ENCODE data around the gene PARD3. TPM values are rescaled to one million over a fixed set of nuclear protein-coding genes. Genes with fewer than 3 reads are reported as not detected.
A peak's percentile ranks its signal among the peaks of the same experiment; 100 is the strongest.

PARD3 gene
- total and polyA plus RNA-seq, 2 donors (not counting 1 experiment from before 2014, with no cell fraction given), result 24.0 to 46.4 TPM

DNA sequence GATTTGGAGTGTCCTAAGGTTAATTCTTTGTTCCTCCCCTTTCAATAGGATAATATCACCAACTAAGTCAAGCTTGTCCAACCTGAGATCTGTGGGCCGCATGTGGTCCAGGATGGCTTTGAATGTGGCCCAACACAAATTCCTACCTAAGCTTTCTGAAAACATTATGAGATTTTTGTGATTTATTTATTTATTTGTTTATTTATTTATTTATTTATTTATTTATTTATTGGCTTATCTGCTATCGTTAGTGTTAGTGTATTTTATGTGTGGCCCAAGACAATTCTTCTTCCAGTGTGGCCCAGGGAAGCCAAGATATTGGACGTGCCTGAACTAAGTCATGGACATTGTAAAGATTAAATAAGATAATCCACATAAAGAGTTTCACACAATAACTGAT lies 446.0 kb downstream of the PARD3 start:
- no peaks in the 10 kb centered on the region for H4K20me1 ChIP-seq (ENCODE audit: control insufficient read depth, extremely low read depth, insufficient read depth, low read length)
- no peak overlapping the region for H3K9ac ChIP-seq (ENCODE audit: insufficient read depth, low read length)
- H3K4me1 ChIP-seq (ENCODE audit: control insufficient read depth, extremely low read depth, insufficient read depth, low read length), result no peaks in the 10 kb centered on the region
- DNase-seq (ENCODE audit: low read depth in 2 of 2), result no peak
- TF ChIP-seq EZH2 (IDR thresholded peaks at IDR 0.05; ENCODE audit: low read length, missing control alignments), result no peak
- TF ChIP-seq, protein P1, sequence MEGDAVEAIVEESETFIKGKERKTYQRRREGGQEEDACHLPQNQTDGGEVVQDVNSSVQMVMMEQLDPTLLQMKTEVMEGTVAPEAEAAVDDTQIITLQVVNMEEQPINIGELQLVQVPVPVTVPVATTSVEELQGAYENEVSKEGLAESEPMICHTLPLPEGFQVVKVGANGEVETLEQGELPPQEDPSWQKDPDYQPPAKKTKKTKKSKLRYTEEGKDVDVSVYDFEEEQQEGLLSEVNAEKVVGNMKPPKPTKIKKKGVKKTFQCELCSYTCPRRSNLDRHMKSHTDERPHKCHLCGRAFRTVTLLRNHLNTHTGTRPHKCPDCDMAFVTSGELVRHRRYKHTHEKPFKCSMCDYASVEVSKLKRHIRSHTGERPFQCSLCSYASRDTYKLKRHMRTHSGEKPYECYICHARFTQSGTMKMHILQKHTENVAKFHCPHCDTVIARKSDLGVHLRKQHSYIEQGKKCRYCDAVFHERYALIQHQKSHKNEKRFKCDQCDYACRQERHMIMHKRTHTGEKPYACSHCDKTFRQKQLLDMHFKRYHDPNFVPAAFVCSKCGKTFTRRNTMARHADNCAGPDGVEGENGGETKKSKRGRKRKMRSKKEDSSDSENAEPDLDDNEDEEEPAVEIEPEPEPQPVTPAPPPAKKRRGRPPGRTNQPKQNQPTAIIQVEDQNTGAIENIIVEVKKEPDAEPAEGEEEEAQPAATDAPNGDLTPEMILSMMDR (conservative IDR thresholded peaks at IDR 0.05 in 1 of 2, IDR thresholded peaks at IDR 0.05 in 1 of 2; ENCODE audit: low read depth in 1 of 2, low read length in 2 of 2), result no peak
- H3K27ac ChIP-seq (ENCODE audit: insufficient read depth, low read length), result no peak overlapping the region
- no peak overlapping the region for H3K4me3 ChIP-seq (replicated peaks in 1 of 4; ENCODE audit: control extremely low read depth in 1 of 4, insufficient read depth in 1 of 4, low read depth in 3 of 4, low read length in 4 of 4)
- no peak overlapping the region for H3K4me2 ChIP-seq (ENCODE audit: extremely low read depth, insufficient read depth, low read length)
- H2AFZ ChIP-seq (ENCODE audit: low read length), result no peak overlapping the region
- no peaks in the 10 kb centered on the region for H3K9me3 ChIP-seq (ENCODE audit: control insufficient read depth, insufficient read depth, low read depth, low read length)
- no peaks in the 10 kb centered on the region for H3K79me2 ChIP-seq (ENCODE audit: control insufficient read depth, insufficient read depth, low read length)
- no peaks in the 10 kb centered on the region for H3K36me3 ChIP-seq (ENCODE audit: control insufficient read depth, insufficient read depth, low read length)
- no peaks in the 10 kb centered on the region for H3K27me3 ChIP-seq (ENCODE audit: control insufficient read depth, insufficient read depth, low read length)

DNA sequence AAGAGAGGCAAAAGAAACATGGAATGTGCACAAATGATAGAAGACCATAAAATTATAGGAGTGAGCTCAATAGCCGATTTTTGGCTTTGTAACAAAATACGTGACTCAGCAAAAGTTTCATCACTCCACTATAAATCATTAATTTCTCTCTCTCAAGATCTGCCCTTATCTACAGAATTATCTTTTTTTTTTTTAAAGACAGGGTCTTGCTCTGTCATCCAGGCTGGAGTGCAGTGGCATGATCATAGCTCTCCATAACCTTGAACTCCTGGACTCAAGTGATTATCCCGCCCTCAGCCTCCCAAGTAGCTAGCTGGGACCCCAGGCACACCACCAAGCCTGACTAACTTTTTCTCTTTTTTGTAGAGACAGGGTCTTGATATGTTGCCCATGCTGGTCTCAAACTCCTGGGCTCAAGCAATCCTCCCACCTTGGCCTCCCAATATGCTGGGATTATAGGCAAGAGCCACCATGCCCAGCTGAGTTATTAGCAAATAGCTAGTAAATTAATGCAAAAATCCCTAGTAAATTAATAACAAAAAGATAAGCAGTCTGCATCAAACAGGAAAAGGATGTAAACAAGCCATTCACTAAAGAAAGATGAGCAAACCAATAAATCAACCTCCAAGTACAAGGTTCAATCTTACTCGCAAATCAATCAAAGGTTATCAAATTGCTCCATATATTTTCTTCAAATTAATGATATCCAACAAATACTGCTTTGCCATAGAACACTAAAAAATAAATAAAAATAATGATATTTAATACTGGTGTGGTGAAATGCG lies 450.7 kb downstream of the PARD3 start:
- H3K9ac ChIP-seq (ENCODE audit: insufficient read depth, low read length), result no peak overlapping the region
- H3K9me3 ChIP-seq (ENCODE audit: control insufficient read depth, insufficient read depth, low read depth, low read length), result no peaks in the 10 kb centered on the region
- H4K20me1 ChIP-seq (ENCODE audit: control insufficient read depth, extremely low read depth, insufficient read depth, low read length), result no peaks in the 10 kb centered on the region
- H3K27ac ChIP-seq (ENCODE audit: insufficient read depth, low read length), result no peak overlapping the region
- H3K79me2 ChIP-seq (ENCODE audit: control insufficient read depth, insufficient read depth, low read length), result no peaks in the 10 kb centered on the region
- H3K4me3 ChIP-seq (replicated peaks in 1 of 4; ENCODE audit: control extremely low read depth in 1 of 4, insufficient read depth in 1 of 4, low read depth in 3 of 4, low read length in 4 of 4), result no peak overlapping the region
- no peaks in the 10 kb centered on the region for H3K27me3 ChIP-seq (ENCODE audit: control insufficient read depth, insufficient read depth, low read length)
- DNase-seq (ENCODE audit: low read depth in 2 of 2), result peak; percentile 20 to 46
- no peaks in the 10 kb centered on the region for H3K4me1 ChIP-seq (ENCODE audit: control insufficient read depth, extremely low read depth, insufficient read depth, low read length)
- no peaks in the 10 kb centered on the region for H3K36me3 ChIP-seq (ENCODE audit: control insufficient read depth, insufficient read depth, low read length)
- no peak overlapping the region for H2AFZ ChIP-seq (ENCODE audit: low read length)
- no peak overlapping the region for H3K4me2 ChIP-seq (ENCODE audit: extremely low read depth, insufficient read depth, low read length)
- TF ChIP-seq, protein P1 (conservative IDR thresholded peaks at IDR 0.05 in 1 of 2, IDR thresholded peaks at IDR 0.05 in 1 of 2; ENCODE audit: low read depth in 1 of 2, low read length in 2 of 2), result no peak
- no peak for TF ChIP-seq EZH2 (IDR thresholded peaks at IDR 0.05; ENCODE audit: low read length, missing control alignments)

DNA sequence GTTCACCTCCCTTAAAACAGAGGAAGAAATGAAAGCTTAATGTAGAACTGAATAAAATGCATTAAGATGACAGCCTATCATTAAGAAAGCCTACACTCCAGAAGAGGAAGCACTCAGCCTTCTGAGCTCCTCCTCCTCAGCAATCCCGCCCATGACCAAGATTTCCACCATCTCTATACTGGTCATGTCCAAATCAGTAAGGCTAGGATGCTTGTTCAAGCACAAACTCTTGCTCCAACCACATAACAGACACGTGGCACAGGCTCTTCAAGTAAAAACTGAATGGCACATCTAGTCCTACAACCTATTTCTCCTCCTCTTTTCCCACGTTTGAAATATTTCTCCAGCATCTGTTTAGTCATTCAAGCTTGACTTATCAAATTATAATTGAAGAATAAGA lies 454.1 kb downstream of the PARD3 start:
- H3K9ac ChIP-seq (ENCODE audit: insufficient read depth, low read length), result no peak overlapping the region

More for the DNA sequence above, 454.1 kb downstream of the PARD3 start:
- Histone ChIP-seq H3K4me2 (ENCODE audit: extremely low read depth, insufficient read depth, low read length) (no peak overlapping the region), H3K27me3 (ENCODE audit: control insufficient read depth, insufficient read depth, low read length) (no peaks in the 10 kb centered on the region), H3K4me1 (ENCODE audit: control insufficient read depth, extremely low read depth, insufficient read depth, low read length) (no peaks in the 10 kb centered on the region), H4K20me1 (ENCODE audit: control insufficient read depth, extremely low read depth, insufficient read depth, low read length) (no peaks in the 10 kb centered on the region), H2AFZ (ENCODE audit: low read length) (no peak overlapping the region), H3K36me3 (ENCODE audit: control insufficient read depth, insufficient read depth, low read length) (no peaks in the 10 kb centered on the region), H3K9me3 (ENCODE audit: control insufficient read depth, insufficient read depth, low read depth, low read length) (no peaks in the 10 kb centered on the region), H3K79me2 (ENCODE audit: control insufficient read depth, insufficient read depth, low read length) (no peaks in the 10 kb centered on the region), H3K4me3 (replicated peaks in 1 of 4; ENCODE audit: control extremely low read depth in 1 of 4, insufficient read depth in 1 of 4, low read depth in 3 of 4, low read length in 4 of 4) (no peak overlapping the region), H3K27ac (ENCODE audit: insufficient read depth, low read length) (no peak overlapping the region)
- no peak for DNase-seq (ENCODE audit: low read depth in 2 of 2)
- no peak for TF ChIP-seq EZH2 (IDR thresholded peaks at IDR 0.05; ENCODE audit: low read length, missing control alignments)
- TF ChIP-seq, protein P1 (conservative IDR thresholded peaks at IDR 0.05 in 1 of 2, IDR thresholded peaks at IDR 0.05 in 1 of 2; ENCODE audit: low read depth in 1 of 2, low read length in 2 of 2), result no peak

Measured in fibroblast of lung (primary cell).